Right lung (tissue), 5 donors: ENCODE measurements around the gene SSBP3. TPM values are rescaled to one million over a fixed set of nuclear protein-coding genes. Genes with fewer than 3 reads are reported as not detected.

Source experiments
- DNase-seq, 2 donors: peaks; one replicate each; pipeline ENCODE4 v3.0.0-alpha.2; 2013
- polyA plus RNA-seq, 5 donors: library from polyadenylated mRNA; unstranded; fragments of 120-200 nt; gene quantifications; one replicate each; pipeline versions ENCODE4 v1.2.1 to v1.2.3, GENCODE V29; 2013; ENCODE audit warnings: inconsistent platforms in 1 of 5, low replicate concordance in 1 of 5; ENCODE audit not compliant: insufficient read length in 5 of 5, insufficient read depth in 1 of 5

Gene SSBP3
- polyA plus RNA-seq, 5 donors = 106 to 119 (median 108) TPM

DNA sequence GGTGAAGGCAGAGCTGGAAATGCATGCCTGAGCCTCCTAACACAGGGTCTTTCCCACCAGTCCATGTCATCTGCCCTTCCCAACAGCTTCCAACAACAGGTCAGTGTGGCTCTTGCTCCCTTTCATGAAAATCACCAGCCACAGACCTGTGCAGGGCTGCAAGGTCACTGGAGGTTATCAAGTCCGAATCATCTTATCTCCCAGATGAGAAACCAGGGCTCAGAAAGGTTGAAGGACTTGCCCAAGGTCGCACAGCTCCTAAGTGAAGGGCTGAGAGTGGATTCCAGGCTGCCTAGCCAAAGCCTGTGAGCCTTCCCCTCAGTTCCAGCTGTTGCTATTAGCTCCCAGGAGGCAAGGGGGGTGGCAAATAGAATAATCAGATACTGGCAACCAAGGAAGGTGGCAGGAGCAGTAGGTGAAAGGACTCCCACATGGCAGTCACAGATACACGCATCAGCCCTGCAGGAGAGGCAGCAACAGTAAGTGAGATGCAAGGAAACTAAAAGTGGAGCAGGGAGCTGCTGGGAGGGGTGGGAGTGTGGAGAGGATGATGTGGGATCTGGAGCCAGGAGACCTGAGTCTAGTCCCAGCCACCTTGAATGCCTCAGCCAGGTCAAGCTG is 74.2 kb downstream of the SSBP3 start:
- no peak for DNase-seq

DNA sequence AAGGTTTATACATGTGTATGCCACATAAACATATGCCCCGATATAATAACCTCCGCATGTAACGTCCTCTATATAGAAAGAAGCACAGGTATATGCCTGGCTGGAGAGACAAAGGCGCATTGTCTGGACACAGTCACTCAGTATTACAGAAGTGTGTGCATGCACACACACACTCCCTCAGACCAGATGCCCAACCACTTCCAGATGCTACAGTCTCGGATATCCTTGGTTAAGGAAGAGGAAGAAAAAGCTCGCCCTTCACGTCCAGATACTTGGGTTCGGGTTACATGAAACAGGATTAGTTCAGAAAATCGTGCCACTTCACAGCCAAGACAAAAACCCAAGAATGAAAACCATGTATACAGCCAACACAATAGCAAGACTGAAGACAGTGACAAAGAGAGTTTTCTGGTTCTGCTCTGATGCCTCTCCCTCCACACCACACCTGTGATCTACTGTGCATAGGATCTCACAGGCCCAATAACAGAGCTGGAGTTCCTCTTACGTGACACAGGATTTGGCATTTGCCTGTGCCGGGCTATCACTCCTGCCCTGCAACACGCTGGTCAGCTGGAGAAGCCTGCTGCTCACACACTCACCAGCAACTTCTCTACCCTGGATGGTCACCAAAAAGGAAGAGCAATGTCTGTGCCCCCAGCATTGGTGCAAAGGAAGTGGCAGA is 75.0 kb downstream of the SSBP3 start:
- no peak for DNase-seq

DNA sequence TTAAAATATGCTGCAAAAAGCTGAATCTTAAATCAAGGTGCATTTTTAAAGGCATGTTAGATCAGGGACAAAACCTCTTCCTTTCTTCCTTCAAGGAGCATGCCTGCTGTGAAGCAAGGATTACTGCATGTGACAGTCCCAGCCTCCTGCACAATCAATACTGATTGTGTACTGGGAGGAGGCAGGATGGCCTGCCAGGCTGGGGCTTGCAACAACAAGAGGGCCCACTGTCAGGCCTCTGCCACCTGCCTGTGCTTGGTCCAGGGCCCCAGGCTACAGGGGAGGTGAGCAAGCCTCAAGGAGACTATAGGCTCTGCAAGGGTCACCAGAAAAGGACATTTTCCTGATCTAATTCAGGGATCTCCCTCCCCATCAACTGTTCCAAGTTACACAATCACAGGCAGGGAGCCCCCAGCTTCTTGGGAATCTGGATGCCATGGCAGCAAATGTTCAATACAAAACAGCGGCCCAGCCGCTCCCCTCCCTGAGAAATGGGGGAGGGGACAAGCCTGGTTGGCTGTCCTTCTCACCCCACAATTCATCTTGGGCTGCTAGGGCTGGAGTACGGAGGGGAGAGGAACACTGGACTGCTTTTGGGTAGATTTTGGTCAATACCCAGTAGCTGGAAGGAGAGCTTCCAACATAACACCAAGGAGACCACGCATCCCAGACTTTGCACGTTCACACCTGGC is 76.7 kb downstream of the SSBP3 start:
- peak; percentile 57 to 69 for DNase-seq

DNA sequence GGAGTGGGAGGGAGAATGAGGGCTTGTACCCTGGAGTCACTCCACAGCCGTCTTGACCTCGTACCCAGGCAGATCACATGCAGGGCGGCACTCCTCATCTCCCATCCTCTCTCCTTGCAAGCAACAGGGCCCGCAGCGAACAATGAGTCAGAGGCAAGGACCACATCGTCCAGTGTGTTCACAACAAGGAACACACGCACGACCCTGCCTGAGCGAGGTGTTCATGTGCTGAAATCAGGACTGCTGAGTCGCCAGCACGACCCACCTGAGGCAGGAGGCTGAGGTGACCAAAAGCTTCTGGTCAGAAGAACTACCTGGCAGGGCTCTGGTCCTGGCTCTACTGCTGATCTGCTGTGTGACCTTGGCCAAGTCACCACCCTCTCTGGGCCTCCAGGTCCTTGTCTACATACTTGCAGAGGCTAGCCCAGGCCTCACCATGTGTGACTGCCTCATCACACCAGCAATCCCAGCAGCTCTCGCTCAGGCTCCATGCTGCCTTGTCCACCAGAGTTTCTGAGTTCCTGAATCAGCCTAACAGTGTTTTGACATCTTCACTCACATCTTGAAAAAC is 78.0 kb downstream of the SSBP3 start:
- no peak for DNase-seq

DNA sequence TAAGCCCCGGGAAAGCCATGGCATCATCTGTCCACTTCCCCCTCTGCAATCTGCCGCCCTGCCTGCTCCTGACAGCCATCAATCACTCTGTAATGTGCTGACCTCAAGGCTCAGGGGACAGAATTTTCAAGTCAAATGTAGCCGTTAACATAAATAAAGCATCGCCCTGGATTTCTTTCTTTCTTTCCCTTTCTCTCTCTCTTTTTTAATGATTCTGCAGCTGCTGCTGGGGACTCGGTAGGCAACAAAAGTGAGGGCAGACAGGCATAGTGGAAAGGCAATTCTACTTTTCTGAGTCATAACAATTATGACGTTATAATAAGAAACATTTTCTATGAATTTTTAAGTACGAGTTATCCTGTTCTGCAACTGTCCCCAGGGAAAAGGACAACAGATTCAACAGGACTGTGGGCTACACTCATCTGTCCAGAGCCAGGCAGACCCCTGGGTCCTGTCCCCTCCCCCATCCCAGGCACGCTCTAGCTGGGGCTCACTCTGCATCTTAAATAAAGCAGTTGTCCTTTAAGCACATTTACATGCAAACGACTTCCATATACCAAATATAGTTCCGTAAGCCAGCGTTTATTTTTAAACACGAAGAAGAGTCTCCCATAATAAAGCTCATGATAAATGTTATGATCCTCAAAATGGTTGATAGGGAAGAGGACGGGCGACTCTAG is 78.7 kb downstream of the SSBP3 start:
- no peak for DNase-seq

DNA sequence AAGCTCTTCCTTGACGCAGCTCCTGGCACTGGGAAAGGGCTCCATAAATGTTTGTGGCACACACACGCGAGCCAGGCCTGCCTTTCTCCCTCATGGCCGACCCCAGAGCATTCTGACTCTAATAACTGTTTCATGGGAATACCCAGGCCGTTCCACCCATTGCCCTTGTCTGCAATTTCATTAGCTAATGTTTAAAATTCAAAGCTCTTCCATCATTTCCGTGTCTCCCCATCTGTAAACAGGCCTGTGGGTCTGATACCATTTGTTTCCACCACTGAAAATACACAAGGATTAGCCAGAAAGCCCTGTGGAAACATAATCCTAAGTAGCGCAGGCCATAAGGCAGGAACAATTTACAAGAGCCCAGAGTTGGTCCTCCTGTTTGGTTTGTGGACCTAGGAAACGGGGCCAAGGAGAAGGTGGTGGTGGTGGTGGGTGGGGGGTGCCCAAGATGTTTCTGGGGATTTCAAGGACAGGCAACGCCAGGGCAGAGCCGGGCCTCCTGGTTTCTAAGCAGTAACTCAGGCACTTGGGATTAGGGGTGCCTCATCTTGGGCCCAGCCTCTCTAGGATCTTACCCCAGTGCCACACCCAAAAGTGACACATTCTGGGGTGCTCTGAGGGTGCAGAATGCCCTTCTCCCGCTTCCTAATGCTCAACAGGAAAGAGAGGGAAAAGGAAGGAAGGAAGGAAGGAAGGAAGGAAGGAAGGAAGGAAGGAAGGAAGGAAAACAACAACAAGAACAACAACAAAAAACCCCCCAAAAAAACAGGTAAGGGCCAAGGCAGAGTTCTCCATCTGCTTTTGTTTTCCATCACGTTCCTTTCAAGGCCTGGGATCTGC is 79.4 kb downstream of the SSBP3 start:
- DNase-seq = no peak

DNA sequence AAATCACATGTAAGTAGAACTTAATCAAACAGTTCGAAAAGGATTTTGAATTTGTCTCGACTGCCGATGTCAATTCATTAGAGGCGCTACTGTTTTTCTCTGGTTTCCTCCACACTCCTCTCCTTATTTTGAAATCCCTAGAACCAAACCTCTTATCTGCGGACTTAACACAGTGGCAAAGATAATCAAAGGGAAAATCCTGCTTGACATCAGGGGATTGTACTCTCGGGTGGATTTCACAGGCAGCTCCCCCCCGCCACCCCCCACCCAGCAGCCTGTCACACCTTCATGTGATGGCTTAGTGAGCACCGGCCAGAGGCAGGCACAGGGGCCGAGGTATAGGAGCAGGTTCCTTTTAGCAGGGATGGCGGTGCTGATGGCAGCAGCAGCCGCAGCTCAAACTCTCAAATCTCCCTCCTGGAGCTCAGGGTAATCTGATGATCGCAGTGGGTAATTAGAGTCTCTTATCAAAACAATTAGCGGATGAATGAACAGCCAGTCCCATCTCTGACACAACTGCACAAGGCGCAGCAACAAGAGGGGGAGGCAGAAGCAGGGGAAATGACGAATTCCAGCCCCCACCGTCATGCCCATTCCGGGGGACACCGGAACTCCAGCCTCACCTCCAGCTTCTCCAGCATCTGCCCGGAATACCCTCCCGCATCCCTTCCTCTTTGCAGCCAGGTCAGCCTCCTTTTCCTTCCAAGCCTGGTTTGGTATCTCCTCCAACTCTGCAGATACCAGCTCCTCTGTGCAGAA is 80.3 kb downstream of the SSBP3 start:
- DNase-seq = no peak

DNA sequence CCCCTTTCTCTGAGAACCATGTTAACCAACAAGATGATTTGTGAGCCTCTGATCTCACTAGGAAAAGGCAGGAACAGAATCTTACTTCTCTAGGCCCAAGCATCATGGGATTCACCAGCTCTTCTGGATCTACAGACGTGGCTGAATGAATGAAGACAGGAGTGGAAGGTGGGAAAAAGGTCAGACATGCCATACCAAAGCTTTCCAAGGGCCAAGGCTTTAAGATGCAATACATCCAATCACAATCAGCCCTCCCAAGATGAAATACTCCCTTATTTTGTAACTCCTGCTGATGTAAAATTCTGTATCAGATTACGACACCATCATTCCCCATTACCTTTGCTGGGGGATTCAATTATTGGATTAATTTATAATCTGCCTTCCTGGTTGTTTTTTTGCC is 80.9 kb downstream of the SSBP3 start:
- no peak for DNase-seq

DNA sequence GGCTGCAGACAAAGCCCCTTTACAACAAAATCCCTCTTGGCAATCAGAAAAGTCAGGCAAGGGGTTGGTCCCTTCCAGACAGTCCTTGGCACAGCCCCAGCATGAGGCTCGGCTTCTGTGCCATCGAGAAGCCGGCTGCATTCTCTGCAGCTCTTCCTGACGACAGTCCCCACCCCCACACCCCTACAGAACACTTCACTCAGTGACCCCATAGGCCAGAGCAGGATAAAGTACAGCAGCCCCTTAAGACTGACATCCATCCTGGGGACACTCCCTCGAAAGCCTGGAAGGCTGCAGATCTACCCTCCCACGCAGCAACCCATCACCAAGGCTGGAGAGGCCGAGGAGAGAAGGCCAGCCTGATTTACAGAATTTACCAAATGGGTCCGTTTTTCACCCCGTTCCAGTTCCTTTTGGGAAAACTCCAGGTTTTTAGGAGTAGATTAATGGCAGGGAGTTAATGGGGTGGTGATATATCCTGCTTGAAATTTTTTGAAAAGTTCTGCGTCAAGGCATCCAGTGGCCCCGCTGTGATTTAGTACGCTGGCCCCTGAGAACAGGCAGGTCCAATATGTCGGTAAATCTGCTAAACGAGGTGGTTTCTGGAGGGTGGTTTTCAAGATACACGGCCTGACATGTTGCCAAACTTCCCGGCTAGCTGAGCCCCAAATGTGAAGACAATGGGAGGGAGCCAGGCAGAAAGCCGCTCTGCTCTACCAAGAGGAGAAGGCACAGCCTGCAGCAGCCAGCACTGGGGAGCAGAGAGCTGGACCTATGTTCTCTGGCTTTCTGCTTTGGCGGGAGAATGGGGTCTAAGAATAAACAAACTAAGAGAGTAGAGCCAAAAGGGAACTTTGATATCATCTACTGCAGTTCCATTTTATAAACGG is 81.7 kb downstream of the SSBP3 start:
- DNase-seq = peak; percentile 61 to 66

DNA sequence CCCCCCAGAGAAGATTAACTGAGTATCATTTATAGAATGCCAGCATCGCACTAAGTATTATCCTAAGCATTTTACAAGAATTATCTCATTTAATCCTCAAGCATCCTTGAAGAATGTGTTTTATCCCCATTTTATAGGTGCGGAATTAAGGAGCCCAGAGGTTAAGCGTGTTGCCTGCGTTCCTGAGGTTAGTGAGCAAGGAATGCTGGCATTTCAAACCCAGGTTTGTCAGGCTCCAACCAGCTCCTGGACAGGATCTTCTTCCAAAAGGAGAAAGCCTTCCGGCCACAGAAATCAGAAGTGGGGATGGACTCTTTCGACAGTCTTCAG is 82.3 kb downstream of the SSBP3 start:
- DNase-seq = no peak

DNA sequence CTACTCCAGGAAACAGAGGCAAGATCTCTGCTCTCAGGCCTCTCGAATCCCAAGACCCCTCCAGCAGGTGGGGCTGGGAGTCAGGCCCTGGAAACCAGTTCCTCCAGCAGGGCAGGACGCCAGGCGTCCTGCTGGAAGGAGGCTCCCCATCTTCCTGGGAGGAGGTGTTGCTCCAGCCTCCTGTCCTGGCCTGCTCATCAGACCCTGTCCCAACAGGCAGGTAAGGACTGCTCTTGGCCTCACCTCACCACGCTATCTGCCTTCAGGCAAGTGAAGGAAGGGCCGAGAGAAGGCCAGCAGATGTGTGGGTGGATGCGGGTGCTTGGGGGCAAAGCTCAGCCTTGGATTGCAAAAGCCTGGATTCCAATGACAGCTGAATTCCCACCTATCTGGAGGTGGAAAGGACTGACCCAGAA is 82.9 kb downstream of the SSBP3 start:
- DNase-seq = no peak

DNA sequence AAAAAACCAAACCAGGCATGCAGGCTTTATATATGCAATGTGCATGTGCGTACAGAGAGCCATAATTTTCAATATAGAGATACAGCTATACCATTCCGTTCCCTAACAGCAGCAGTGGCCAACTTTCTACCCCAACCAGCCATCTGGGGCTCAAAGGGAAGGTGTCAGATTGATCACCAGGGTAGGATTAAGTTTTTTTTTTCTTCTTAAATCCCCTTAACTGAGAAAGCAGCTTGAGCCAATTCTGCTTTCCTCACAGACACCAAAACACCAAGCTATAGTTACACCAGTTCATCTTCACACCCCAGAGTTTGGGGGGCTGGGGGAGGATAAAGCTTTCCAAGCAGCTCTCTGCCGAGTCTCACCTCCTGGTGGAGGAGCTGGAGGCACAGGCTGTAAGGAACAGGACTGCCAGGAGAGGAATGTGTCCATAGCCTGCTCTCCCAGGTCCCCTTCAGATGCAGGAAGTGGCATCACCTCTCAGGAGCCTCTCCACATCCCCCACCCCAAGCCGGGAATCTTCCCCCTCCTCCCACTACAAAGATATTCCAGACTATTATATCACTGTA is 87.9 kb downstream of the SSBP3 start:
- no peak for DNase-seq

DNA sequence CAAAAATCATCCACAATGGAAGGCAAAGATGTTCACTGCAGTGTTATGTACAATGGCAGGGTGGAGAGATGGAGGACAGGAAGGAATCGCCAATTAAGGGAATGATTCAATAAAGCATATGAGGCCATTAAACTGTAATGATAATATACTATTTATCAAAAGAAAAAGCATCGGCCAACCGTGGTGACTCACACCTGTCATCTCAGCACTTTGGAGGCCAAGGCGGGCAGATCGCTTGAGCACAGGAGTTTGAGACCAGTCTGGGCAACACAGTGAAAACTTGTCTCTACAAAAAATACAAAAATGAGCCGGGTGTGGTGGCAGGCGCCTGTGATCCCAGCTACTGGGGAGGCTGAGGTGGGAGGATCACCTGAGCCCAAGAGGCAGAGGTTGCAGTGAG is 89.1 kb downstream of the SSBP3 start:
- no peak for DNase-seq

DNA sequence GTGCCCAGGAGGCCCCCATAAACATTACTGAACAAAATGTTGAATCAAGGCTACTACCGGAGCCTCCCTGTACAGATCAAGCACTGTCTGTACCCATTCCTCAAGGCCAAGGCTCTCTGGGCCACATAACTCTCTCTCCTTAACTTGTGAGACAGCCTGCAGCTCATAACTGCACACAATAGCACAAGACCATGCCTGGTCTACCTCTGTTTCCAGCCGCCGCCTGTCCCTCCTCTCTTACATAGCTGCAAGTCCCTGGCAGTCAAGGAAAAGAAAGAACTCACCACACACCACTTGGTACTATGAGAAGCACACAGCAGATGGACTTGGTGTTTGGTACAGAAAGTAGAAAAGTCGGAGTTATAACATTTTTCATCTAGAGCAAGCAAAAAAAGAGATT is 91.1 kb downstream of the SSBP3 start:
- no peak for DNase-seq

DNA sequence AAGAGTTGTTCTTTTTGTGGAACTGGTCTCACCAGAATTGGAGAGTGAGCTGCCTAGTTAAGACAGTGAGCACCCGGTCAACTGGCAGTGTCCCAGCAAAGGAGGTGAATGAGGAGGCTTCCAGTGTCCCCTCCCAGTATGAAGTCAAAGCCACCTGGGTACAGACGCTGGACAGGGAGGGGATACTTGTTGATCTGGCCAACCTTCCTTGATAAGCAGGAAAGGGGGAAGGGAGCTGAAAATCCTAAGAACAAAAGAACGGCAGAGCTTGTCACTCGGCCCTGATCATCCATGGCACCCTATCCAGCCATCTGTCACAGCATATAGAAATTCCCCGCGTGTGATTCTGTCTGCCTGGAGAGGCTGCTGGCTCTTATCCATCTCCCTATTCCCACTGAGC is 91.5 kb downstream of the SSBP3 start:
- DNase-seq = no peak

DNA sequence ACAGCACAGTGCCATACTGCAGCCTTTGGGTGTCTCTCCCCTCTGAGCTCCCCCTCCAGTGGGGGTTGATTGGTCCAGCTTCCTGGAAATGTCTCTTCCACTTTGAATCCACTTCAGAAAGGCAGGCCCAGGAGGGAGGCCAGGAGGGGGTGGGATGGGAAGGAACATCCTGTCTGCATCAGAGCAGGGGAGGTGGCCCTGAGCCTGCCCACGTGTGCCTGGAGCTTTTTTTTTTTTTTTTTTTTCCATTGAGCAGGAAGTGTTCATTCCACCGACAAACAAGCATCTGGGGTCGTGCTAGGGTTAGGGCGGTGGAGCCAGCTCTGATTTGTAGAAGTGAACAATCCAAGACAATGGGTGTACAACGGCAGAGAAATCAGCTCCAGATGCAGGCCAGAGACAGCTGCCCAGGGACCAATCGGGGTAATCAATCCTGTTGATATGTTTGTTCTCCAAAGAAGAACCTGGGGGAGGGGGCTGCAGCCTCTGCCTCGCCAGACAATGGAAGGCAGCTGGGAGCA is 93.3 kb downstream of the SSBP3 start:
- DNase-seq = peak; percentile 55 to 71

DNA sequence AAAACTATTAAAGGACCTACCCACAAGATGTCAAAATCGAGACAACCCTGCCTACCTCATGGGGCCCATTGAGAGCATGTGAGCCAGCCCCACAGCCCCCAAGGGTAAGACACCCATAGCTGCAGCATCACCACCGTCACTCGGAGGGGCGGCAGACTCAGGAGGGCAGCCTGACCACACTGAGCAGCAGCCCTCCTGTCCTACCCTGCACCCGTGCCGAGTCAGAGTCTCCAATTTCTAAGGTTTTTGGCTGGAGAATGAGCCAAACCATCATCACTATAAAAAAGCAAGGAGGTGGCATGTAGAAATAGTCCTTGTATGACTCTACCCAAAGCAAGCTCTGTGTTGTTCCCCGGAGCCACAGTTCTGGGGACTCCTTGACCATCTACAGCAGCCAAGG is 94.7 kb downstream of the SSBP3 start:
- no peak for DNase-seq

DNA sequence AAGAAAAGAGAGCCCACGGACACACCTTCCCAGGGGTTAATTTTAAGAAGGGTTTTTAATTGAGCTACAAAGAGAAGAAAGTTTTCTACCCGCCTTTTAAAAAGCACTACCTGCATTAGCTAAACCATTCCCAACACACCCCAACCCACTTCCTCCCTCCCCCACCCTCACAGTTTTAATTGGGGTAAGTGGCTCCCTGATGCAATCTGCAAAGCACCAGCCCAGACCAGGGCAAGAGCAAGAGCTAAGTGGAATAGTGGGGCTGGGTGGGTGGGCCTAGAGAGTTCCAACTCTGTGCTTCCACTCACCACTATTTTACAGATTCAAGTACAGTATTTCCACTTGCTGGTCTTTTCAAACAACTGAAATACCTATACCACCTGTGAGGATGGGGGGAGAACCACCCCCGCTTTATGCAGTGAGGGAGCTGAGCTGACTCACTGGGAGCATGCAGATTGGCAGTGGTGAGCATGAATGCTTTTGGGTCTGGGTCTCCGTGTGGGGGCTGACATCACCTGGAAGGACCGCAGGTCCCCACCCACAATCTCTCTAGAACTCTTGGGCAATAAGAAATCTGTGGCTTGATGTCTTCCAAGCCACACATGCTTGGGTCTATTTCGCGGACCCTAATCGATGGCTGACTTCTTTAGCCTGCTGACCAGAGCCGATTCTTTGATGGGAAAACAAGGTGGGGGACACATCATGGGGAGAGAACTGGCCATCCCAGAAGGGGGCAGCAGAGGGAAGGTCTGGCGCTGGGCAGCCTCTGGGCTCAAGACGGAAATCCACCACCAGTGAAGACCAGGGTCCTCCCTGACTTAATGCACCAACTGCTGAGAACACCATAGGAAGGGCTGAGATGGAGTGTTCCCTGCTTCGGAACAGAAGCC is 95.5 kb downstream of the SSBP3 start:
- no peak for DNase-seq
